H9 (cell line): ENCODE results near the gene KCTD1. TPM values are rescaled to one million over a fixed set of nuclear protein-coding genes. Genes with fewer than 3 reads are reported as not detected.
A peak's percentile ranks its signal among the peaks of the same experiment; 100 is the strongest.

ENCODE experiments used
- DNase-seq: peaks from one replicate; pipeline ENCODE4 v3.0.0-alpha.2; 2017
- H2AFZ ChIP-seq: one replicate; pipeline ENCODE4 v1.6.1; 2013; ENCODE audit warnings: mild to moderate bottlenecking, low read length, control low read depth, moderate library complexity
- H2AK5ac ChIP-seq: 2 replicates; pipeline ENCODE4 v1.6.1; 2013; ENCODE audit warnings: low read length, control low read depth, mixed read lengths; ENCODE audit not compliant: insufficient read length
- H2BK120ac ChIP-seq: one replicate; pipeline ENCODE4 v1.6.1; 2013; ENCODE audit warnings: low read depth, mild to moderate bottlenecking, low read length, control low read depth, inconsistent platforms; ENCODE audit not compliant: poor library complexity, severe bottlenecking
- H2BK12ac ChIP-seq: 2 replicates; pipeline ENCODE4 v1.6.1; 2013; ENCODE audit warnings: low read length, control low read depth, mixed read lengths, low read depth; ENCODE audit not compliant: insufficient read length
- H2BK15ac ChIP-seq: 2 replicates; pipeline ENCODE4 v1.6.1; 2013; ENCODE audit warnings: low read depth, low read length, control low read depth
- H2BK20ac ChIP-seq: one replicate; pipeline ENCODE4 v1.6.1; 2013; ENCODE audit warnings: low read depth, mild to moderate bottlenecking, low read length, control low read depth, inconsistent platforms; ENCODE audit not compliant: poor library complexity, severe bottlenecking
- H2BK5ac ChIP-seq: 2 replicates; pipeline ENCODE4 v1.6.1; 2013; ENCODE audit warnings: low read length, control low read depth, mixed read lengths; ENCODE audit not compliant: insufficient read length
- H3K14ac ChIP-seq: 2 replicates; pipeline ENCODE4 v1.6.1; 2013; ENCODE audit warnings: low read length, control low read depth; ENCODE audit not compliant: insufficient read depth
- H3K18ac ChIP-seq: 2 replicates; pipeline ENCODE4 v1.6.1; 2013; ENCODE audit warnings: low read depth, mild to moderate bottlenecking, mixed read lengths, low read length, control low read depth; ENCODE audit not compliant: insufficient read length
- H3K23ac ChIP-seq: 2 replicates; pipeline ENCODE4 v1.6.1; 2013; ENCODE audit warnings: low read length, control low read depth, mixed read lengths, low read depth; ENCODE audit not compliant: insufficient read length
- H3K23me2 ChIP-seq: 2 replicates; pipeline ENCODE4 v1.6.1; 2013; ENCODE audit warnings: low read depth, mild to moderate bottlenecking, mixed read lengths, low read length, control low read depth; ENCODE audit not compliant: insufficient read length, poor library complexity, severe bottlenecking
- H3K27ac ChIP-seq: 2 replicates; pipeline ENCODE4 v1.5.1; 2013; ENCODE audit warnings: low read length, control low read depth, mixed read lengths, low read depth; ENCODE audit not compliant: insufficient read length
- H3K27me3 ChIP-seq: 2 replicates; pipeline ENCODE4 v1.6.1; 2013; ENCODE audit warnings: low read length, control low read depth, inconsistent platforms; ENCODE audit not compliant: insufficient read depth
- H3K4ac ChIP-seq: 2 replicates; pipeline ENCODE4 v1.6.1; 2013; ENCODE audit warnings: low read depth, mild to moderate bottlenecking, control low read depth, inconsistent platforms, low read length, moderate library complexity
- H3K4me1 ChIP-seq: 2 replicates; pipeline ENCODE4 v1.6.1; 2013; ENCODE audit warnings: low read length, control low read depth, inconsistent platforms; ENCODE audit not compliant: insufficient read depth
- H3K4me2 ChIP-seq: 2 replicates; pipeline ENCODE4 v1.6.1; 2013; ENCODE audit warnings: low read length, control low read depth, mixed read lengths; ENCODE audit not compliant: insufficient read length, insufficient read depth
- H3K56ac ChIP-seq: 2 replicates; pipeline ENCODE4 v1.6.1; 2013; ENCODE audit warnings: low read depth, mild to moderate bottlenecking, mixed read lengths, low read length, control low read depth; ENCODE audit not compliant: insufficient read length
- H3K79me1 ChIP-seq: 2 replicates; pipeline ENCODE4 v1.6.1; 2013; ENCODE audit warnings: low read depth, mild to moderate bottlenecking, moderate library complexity, low read length, control low read depth, inconsistent platforms; ENCODE audit not compliant: insufficient read depth, poor library complexity, severe bottlenecking
- H3K79me2 ChIP-seq: 2 replicates; pipeline ENCODE4 v1.6.1; 2013; ENCODE audit warnings: low read length, control low read depth, inconsistent platforms; ENCODE audit not compliant: insufficient read depth
- H3K9ac ChIP-seq: 2 replicates; pipeline ENCODE4 v1.6.1; 2013; ENCODE audit warnings: low read length, control low read depth, mixed read lengths; ENCODE audit not compliant: insufficient read length; ENCODE audit errors: extremely low read depth
- H3K9me3 ChIP-seq: one replicate; pipeline ENCODE4 v1.6.1; 2013; ENCODE audit warnings: low read depth, low read length, inconsistent platforms; ENCODE audit not compliant: control insufficient read depth
- H3T11ph ChIP-seq: one replicate; pipeline ENCODE4 v1.6.1; 2013; ENCODE audit warnings: mild to moderate bottlenecking, low read length, control low read depth, inconsistent platforms
- H4K20me1 ChIP-seq: one replicate; pipeline ENCODE4 v1.6.1; 2013; ENCODE audit not compliant: control insufficient read depth, insufficient read length, insufficient read depth
- H4K5ac ChIP-seq: 2 replicates; pipeline ENCODE4 v1.6.1; 2013; ENCODE audit warnings: low read depth, mild to moderate bottlenecking, mixed read lengths, low read length, control low read depth; ENCODE audit not compliant: insufficient read length
- H4K8ac ChIP-seq: replicated peaks from 2 replicates; pipeline ENCODE4 v1.6.1; 2013; ENCODE audit warnings: low read length, control low read depth, mixed read lengths, low read depth; ENCODE audit not compliant: insufficient read length
- H4K91ac ChIP-seq: 2 replicates; pipeline ENCODE4 v1.6.1; 2013; ENCODE audit warnings: low read depth, mild to moderate bottlenecking, moderate library complexity, mixed read lengths, low read length, control low read depth; ENCODE audit not compliant: insufficient read length
- H3K27ac Mint-ChIP-seq, 3 experiments: 2 replicates in 2 of 3; 3 replicates in 1 of 3; pipeline ENCODE4 v1.8.0; 2020 to 2021; ENCODE audit warnings: mixed read lengths in 3 of 3, mild to moderate bottlenecking in 1 of 3, moderate library complexity in 1 of 3
- H3K27me3 Mint-ChIP-seq: 2 replicates; pipeline ENCODE4 v1.8.0; 2021; ENCODE audit warnings: low read depth, mild to moderate bottlenecking, moderate library complexity, mixed read lengths
- H3K36me3 Mint-ChIP-seq, 3 experiments: 2 replicates in 2 of 3; 3 replicates in 1 of 3; pipeline ENCODE4 v1.8.0; 2020 to 2021; ENCODE audit warnings: low read depth in 3 of 3, mixed read lengths in 3 of 3; ENCODE audit not compliant: insufficient read depth in 1 of 3
- H3K4me1 Mint-ChIP-seq, 2 experiments: 2 replicates each; pipeline ENCODE4 v1.8.0; 2020; ENCODE audit warnings: mixed read lengths in 2 of 2
- H3K4me3 Mint-ChIP-seq, 2 experiments: 2 replicates in 1 of 2; 3 replicates in 1 of 2; pipeline ENCODE4 v1.8.0; 2020 to 2021; ENCODE audit warnings: mild to moderate bottlenecking in 2 of 2, mixed read lengths in 2 of 2, moderate library complexity in 1 of 2
- H3K9me3 Mint-ChIP-seq, 2 experiments: 2 replicates in 1 of 2; 3 replicates in 1 of 2; pipeline ENCODE4 v1.8.0; 2020; ENCODE audit warnings: mild to moderate bottlenecking in 2 of 2, mixed read lengths in 2 of 2, moderate library complexity in 1 of 2
- WGBS: extraction: QIAGEN DNeasy Blood & Tissue Kit; methylation state at CpG from one replicate; pipeline ENCODE4 v1.1.7; 2013; ENCODE audit warnings: missing lambda C conversion rate, low lambda C conversion rate, mixed read lengths; ENCODE audit not compliant: insufficient read length; ENCODE audit errors: extremely low coverage; 5-methylcytosine and 5-hydroxymethylcytosine counted together
- long read RNA-seq: library from polyadenylated mRNA; unstranded; transcript quantifications from one replicate; pipeline ENCODE4 v2.0.0, GENCODE V29; 2020
- total RNA-seq: library from RNA; stranded (reverse); gene quantifications from 2 replicates; pipeline ENCODE4 v1.2.1, GENCODE V29; 2021
- TF ChIP-seq, protein P1 (sequence below): fragments of 200-600 bp; sonication (generic); conservative IDR thresholded peaks from 3 replicates; pipeline ENCODE4 v1.8.0; 2021; ENCODE audit warnings: antibody characterized with exemption, mild to moderate bottlenecking

The KCTD1 gene
- 10.4 and 10.8 TPM in 2 replicates for total RNA-seq
- long read RNA-seq, partial matches to known transcripts = 0 of 2 reads
- long read RNA-seq, other reads (novel, unspliced or antisense) = 0 of 2 reads

DNA sequence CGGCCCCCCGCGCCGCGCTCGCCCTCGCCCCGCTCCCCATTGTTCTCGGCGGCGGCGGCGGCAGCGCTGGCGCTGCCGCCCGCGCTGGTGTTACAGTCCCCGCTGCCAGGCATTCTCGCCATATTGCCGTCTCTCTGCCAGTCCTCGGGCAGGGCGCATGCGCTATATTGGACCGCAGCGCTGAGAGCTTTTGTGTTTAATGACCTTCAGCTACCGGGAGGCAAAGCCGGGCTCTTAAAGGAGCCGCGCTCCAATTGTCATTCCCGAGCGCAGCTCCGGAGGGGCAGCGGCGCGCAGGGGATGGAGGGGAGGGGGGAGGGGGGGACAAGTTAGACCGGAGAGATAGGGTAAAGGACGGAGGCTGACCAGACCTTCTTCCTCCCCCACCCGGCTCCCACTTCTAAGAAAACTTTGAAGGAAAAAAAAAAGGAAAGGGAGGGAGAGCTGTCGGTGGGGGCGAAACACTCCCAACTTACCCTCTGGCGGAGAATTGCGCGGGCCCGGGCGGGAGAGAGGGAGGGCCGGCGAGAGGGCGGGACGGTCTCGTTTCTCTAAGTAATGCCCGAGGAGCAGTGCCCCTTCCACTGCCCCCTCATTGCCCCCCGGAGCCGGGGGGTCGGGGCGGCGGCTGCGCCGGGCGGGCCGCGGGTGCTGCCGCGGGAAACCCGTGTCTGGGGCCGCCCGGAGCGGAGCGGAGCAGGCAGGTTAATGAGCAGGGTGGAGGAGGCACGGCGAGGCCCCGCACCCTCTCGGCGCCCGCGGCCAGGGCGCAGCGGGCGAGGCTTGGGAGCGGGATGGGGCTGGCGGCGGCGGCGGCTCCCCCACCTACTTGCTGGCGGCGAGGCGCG, at the start of gene KCTD1:
KCTD1 (minus strand) TSS at position 139 of the 848 bp plus-strand sequence; CDS start at position 122, 17 bp downstream.
- Histone ChIP-seq H3K56ac (no peak within 1 kb of the TSS), H3K27me3 (peaks cover 45% of the 10 kb centered on the region), H3K4ac (no peak within 1 kb of the TSS), H3K9ac (no peak within 1 kb of the TSS), H3T11ph (no peak within 1 kb of the TSS), H4K5ac (no peak within 1 kb of the TSS), H4K91ac (no peak within 1 kb of the TSS), H3K79me2 (no peaks in the 10 kb centered on the region), H3K4me2 (peak within 1 kb of the TSS; percentile 83), H2BK5ac (no peak within 1 kb of the TSS), H4K8ac (no peak within 1 kb of the TSS), H3K9me3 (no peaks in the 10 kb centered on the region), H2AFZ (no peak within 1 kb of the TSS), H3K79me1 (no peaks in the 10 kb centered on the region), H3K14ac (no peak within 1 kb of the TSS), H3K18ac (no peak within 1 kb of the TSS), H4K20me1 (peaks cover 2% of the 10 kb centered on the region), H3K23me2 (peaks cover 27% of the 10 kb centered on the region), H3K4me1 (0 out of 2 replicates have a peak, but pooled peaks cover 2% of the 10 kb centered on the region), H3K27ac (no peak within 1 kb of the TSS), H2AK5ac (no peak within 1 kb of the TSS), H2BK120ac (no peak within 1 kb of the TSS), H2BK20ac (no peak within 1 kb of the TSS), H2BK15ac (no peak within 1 kb of the TSS), H3K23ac (no peak within 1 kb of the TSS), H2BK12ac (no peak within 1 kb of the TSS)
- WGBS = no CpG with 5 or more reads among the region's 88 CpGs
- H3K4me3 Mint-ChIP-seq = peak within 1 kb of the TSS; percentile 74 to 88
- peaks cover 79% of the 10 kb centered on the region for H3K27me3 Mint-ChIP-seq
- H3K36me3 Mint-ChIP-seq = peaks cover 0 to 3% (median 0%) of the 10 kb centered on the region in 3 experiments; a peak in 1 of 7 replicates
- H3K27ac Mint-ChIP-seq = no peak within 1 kb of the TSS
- H3K4me1 Mint-ChIP-seq = peaks cover 36 to 50% of the 10 kb centered on the region in 2 experiments
- TF ChIP-seq, protein P1, sequence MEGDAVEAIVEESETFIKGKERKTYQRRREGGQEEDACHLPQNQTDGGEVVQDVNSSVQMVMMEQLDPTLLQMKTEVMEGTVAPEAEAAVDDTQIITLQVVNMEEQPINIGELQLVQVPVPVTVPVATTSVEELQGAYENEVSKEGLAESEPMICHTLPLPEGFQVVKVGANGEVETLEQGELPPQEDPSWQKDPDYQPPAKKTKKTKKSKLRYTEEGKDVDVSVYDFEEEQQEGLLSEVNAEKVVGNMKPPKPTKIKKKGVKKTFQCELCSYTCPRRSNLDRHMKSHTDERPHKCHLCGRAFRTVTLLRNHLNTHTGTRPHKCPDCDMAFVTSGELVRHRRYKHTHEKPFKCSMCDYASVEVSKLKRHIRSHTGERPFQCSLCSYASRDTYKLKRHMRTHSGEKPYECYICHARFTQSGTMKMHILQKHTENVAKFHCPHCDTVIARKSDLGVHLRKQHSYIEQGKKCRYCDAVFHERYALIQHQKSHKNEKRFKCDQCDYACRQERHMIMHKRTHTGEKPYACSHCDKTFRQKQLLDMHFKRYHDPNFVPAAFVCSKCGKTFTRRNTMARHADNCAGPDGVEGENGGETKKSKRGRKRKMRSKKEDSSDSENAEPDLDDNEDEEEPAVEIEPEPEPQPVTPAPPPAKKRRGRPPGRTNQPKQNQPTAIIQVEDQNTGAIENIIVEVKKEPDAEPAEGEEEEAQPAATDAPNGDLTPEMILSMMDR = no peak
- peak; percentile 90 for DNase-seq
- no peaks in the 10 kb centered on the region for H3K9me3 Mint-ChIP-seq
